Measurements from ENCODE around the gene MARK2. TPM values are rescaled to one million over a fixed set of nuclear protein-coding genes. Genes with fewer than 3 reads are reported as not detected.

The MARK2 gene
- total RNA-seq, 2 experiments from 2014 or later: 18.4 to 21.0 TPM

DNA sequence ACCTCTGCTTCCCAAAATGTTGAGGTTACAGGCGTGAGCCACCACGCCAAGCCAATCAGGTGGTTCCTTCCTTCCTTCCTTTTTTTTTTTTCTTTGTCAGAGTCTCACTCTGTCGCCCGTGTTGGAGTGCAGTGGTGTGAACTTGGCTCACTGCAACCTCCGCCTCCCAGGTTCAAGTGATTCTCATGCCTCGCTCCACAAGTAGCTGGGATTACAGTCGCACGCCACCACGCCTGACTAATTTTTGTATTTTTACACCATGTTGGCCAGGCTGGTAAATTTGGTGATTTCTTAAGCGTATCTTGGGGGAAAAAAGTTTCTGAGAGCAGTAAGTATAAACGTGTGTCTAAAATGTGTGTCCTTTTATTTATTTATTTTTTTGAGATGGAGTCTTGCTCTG, 43.8 kb upstream of the MARK2 start:
- TF ChIP-seq, protein P1, sequence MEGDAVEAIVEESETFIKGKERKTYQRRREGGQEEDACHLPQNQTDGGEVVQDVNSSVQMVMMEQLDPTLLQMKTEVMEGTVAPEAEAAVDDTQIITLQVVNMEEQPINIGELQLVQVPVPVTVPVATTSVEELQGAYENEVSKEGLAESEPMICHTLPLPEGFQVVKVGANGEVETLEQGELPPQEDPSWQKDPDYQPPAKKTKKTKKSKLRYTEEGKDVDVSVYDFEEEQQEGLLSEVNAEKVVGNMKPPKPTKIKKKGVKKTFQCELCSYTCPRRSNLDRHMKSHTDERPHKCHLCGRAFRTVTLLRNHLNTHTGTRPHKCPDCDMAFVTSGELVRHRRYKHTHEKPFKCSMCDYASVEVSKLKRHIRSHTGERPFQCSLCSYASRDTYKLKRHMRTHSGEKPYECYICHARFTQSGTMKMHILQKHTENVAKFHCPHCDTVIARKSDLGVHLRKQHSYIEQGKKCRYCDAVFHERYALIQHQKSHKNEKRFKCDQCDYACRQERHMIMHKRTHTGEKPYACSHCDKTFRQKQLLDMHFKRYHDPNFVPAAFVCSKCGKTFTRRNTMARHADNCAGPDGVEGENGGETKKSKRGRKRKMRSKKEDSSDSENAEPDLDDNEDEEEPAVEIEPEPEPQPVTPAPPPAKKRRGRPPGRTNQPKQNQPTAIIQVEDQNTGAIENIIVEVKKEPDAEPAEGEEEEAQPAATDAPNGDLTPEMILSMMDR (IDR thresholded peaks at IDR 0.05): no peak
- H3K4me1 Mint-ChIP-seq (ENCODE audit: low read depth): no peaks in the 10 kb centered on the region
- Histone ChIP-seq H3K27me3 (ENCODE audit: control insufficient read depth in 1 of 2, insufficient read depth in 2 of 2, low read length in 2 of 2) (no peaks in the 10 kb centered on the region), H3K4me1 (ENCODE audit: insufficient read depth, low read length) (no peaks in the 10 kb centered on the region), H3K36me3 (ENCODE audit: insufficient read depth, low read length) (no peaks in the 10 kb centered on the region), H3K9me3 (ENCODE audit: control insufficient read depth in 1 of 2, insufficient read depth in 1 of 2, low read length in 2 of 2) (peaks cover 16 to 18% of the 10 kb centered on the region in 2 experiments), H3K4me3 (ENCODE audit: low read length) (no peak overlapping the region), H3K27ac (ENCODE audit: low read depth in 1 of 2, low read length in 2 of 2) (no peak overlapping the region)
- no peak for ATAC-seq (ENCODE audit: poor library complexity)
- no peak overlapping the region for H3K27ac Mint-ChIP-seq
- no peaks in the 10 kb centered on the region for H3K36me3 Mint-ChIP-seq (ENCODE audit: low read depth)
- H3K4me3 Mint-ChIP-seq: no peak overlapping the region
- POLR2A ChIA-PET: no interaction called here
- no peak for DNase-seq
- H3K27me3 Mint-ChIP-seq: peaks cover 4% of the 10 kb centered on the region
- intact Hi-C loops (cut with DNase I, micrococcal nuclease): no loop called here
- H3K9me3 Mint-ChIP-seq: no peaks in the 10 kb centered on the region
- CTCF ChIA-PET: no interaction called here

GRCh38 chr11:63800921-63801320, 38.0 kb upstream of the MARK2 start:
- H3K27ac ChIP-seq (ENCODE audit: low read depth in 1 of 2, low read length in 2 of 2): no peak overlapping the region
- H3K27me3 Mint-ChIP-seq: no peaks in the 10 kb centered on the region
- no peaks in the 10 kb centered on the region for H3K4me1 ChIP-seq (ENCODE audit: insufficient read depth, low read length)
- ChIA-PET CTCF (no interaction called here), POLR2A (no interaction called here)
- no peak overlapping the region for H3K27ac Mint-ChIP-seq
- H3K4me1 Mint-ChIP-seq (ENCODE audit: low read depth): no peaks in the 10 kb centered on the region
- H3K9me3 Mint-ChIP-seq: no peaks in the 10 kb centered on the region
- no peak for ATAC-seq (ENCODE audit: poor library complexity)
- no peaks in the 10 kb centered on the region for H3K27me3 ChIP-seq (ENCODE audit: control insufficient read depth in 1 of 2, insufficient read depth in 2 of 2, low read length in 2 of 2)
- intact Hi-C loops (cut with DNase I, micrococcal nuclease): no loop called here
- no peak for DNase-seq
- H3K36me3 Mint-ChIP-seq (ENCODE audit: low read depth): no peaks in the 10 kb centered on the region
- H3K9me3 ChIP-seq (ENCODE audit: control insufficient read depth in 1 of 2, insufficient read depth in 1 of 2, low read length in 2 of 2): no peaks in the 10 kb centered on the region
- no peak overlapping the region for H3K4me3 ChIP-seq (ENCODE audit: low read length)
- TF ChIP-seq, protein P1 (IDR thresholded peaks at IDR 0.05): no peak
- no peaks in the 10 kb centered on the region for H3K36me3 ChIP-seq (ENCODE audit: insufficient read depth, low read length)
- no peak overlapping the region for H3K4me3 Mint-ChIP-seq

GRCh38 chr11:63802637-63803414, 36.1 kb upstream of the MARK2 start:
- H3K36me3 Mint-ChIP-seq (ENCODE audit: low read depth): no peaks in the 10 kb centered on the region
- no peaks in the 10 kb centered on the region for H3K27me3 ChIP-seq (ENCODE audit: control insufficient read depth in 1 of 2, insufficient read depth in 2 of 2, low read length in 2 of 2)
- no peaks in the 10 kb centered on the region for H3K4me1 Mint-ChIP-seq (ENCODE audit: low read depth)
- no peak overlapping the region for H3K27ac ChIP-seq (ENCODE audit: low read depth in 1 of 2, low read length in 2 of 2)
- H3K4me3 Mint-ChIP-seq: no peak overlapping the region
- H3K27me3 Mint-ChIP-seq: no peaks in the 10 kb centered on the region
- H3K9me3 ChIP-seq (ENCODE audit: control insufficient read depth in 1 of 2, insufficient read depth in 1 of 2, low read length in 2 of 2): no peaks in the 10 kb centered on the region
- DNase-seq: no peak
- H3K27ac Mint-ChIP-seq: no peak overlapping the region
- no peaks in the 10 kb centered on the region for H3K9me3 Mint-ChIP-seq
- ChIA-PET CTCF (interaction anchor here (0.6 kb wide), 1 partner anchor 411 kb away, joined by 3 read pairs; no protein-coding TSS in a partner anchor), POLR2A (interaction anchor here (1.1 kb wide), 1 partner anchor 36 kb away, joined by 3 read pairs; the partner anchor contains the start of gene MARK2)
- no peak overlapping the region for H3K4me3 ChIP-seq (ENCODE audit: low read length)
- TF ChIP-seq, protein P1 (IDR thresholded peaks at IDR 0.05): no peak
- ATAC-seq (ENCODE audit: poor library complexity): no peak
- no peaks in the 10 kb centered on the region for H3K4me1 ChIP-seq (ENCODE audit: insufficient read depth, low read length)
- no peaks in the 10 kb centered on the region for H3K36me3 ChIP-seq (ENCODE audit: insufficient read depth, low read length)
- intact Hi-C loops (cut with DNase I, micrococcal nuclease): no loop called here

Data from CD4-positive, alpha-beta T cell (primary cell).